BLaER1 (cell line): Measurements from ENCODE around the gene AGBL2.
"Not testable (repeated sequence)": the region's sequence is repeated elsewhere in the genome, so short reads cannot be mapped to it uniquely, and the experiment has no call there.

Experiments used
- H3K27ac ChIP-seq: shearing (Covaris generic); formaldehyde crosslinking; 2 replicates; pipeline ENCODE4 v1.8.1; 2022
- H3K27me3 ChIP-seq: shearing (Covaris generic); formaldehyde crosslinking; 2 replicates; pipeline ENCODE4 v1.8.1; 2022
- H3K36me3 ChIP-seq: shearing (Covaris generic); formaldehyde crosslinking; 2 replicates; pipeline ENCODE4 v1.8.1; 2022
- H3K4me1 ChIP-seq: shearing (Covaris generic); formaldehyde crosslinking; 2 replicates; pipeline ENCODE4 v1.8.1; 2022
- H3K4me2 ChIP-seq: shearing (Covaris generic); formaldehyde crosslinking; 2 replicates; pipeline ENCODE4 v1.8.1; 2022
- H3K4me3 ChIP-seq: shearing (Covaris generic); formaldehyde crosslinking; 2 replicates; pipeline ENCODE4 v1.8.1; 2022
- H3K9ac ChIP-seq: shearing (Covaris generic); formaldehyde crosslinking; 2 replicates; pipeline ENCODE4 v1.8.1; 2022
- H3K9me3 ChIP-seq: shearing (Covaris generic); formaldehyde crosslinking; 2 replicates; pipeline ENCODE4 v1.8.1; 2022
- H4K20me1 ChIP-seq: shearing (Covaris generic); formaldehyde crosslinking; 2 replicates; pipeline ENCODE4 v1.8.1; 2022
- Cebpa-rat ChIP-seq: shearing (Covaris generic); IDR thresholded peaks from 2 replicates; pipeline ENCODE4 v1.8.1; 2022

The AGBL2 gene

GRCh38 chr11:47691979-47692378 is 23.2 kb downstream of the AGBL2 start:
- Histone ChIP-seq H3K27me3 (no peaks in the 10 kb centered on the region), H4K20me1 (no peaks in the 10 kb centered on the region), H3K9me3 (no peaks in the 10 kb centered on the region), H3K36me3 (no peaks in the 10 kb centered on the region), H3K4me1 (no peaks in the 10 kb centered on the region), H3K4me2 (no peak overlapping the region), H3K9ac (no peak overlapping the region), H3K4me3 (no peak overlapping the region), H3K27ac (no peak overlapping the region)
- no peak for TF ChIP-seq Cebpa-rat

DNA sequence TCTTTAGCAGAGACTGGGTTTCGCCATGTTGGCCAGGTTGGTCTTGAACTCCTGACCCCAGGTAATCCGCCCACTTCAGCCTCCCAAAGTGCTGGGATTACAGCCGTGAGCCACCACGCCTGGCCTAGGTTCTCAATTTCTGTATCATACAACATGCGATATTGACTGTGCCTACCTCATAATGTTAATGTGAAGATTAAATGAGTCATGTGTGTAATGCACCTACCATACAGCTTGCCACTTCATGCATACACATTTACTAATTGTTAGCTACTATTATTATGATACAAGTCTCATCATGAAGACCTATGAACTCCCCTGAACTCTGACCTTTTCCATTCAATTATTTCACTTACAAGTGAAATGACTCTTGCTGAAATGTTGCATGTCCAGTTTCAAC is 25.7 kb downstream of the AGBL2 start:
- no peaks in the 10 kb centered on the region for H3K9me3 ChIP-seq
- H3K4me2 ChIP-seq: no peak overlapping the region
- no peak overlapping the region for H3K4me3 ChIP-seq
- H3K4me1 ChIP-seq: no peaks in the 10 kb centered on the region
- no peak for TF ChIP-seq Cebpa-rat
- no peaks in the 10 kb centered on the region for H4K20me1 ChIP-seq
- no peaks in the 10 kb centered on the region for H3K36me3 ChIP-seq
- H3K27me3 ChIP-seq: no peaks in the 10 kb centered on the region
- no peak overlapping the region for H3K9ac ChIP-seq
- no peak overlapping the region for H3K27ac ChIP-seq

DNA sequence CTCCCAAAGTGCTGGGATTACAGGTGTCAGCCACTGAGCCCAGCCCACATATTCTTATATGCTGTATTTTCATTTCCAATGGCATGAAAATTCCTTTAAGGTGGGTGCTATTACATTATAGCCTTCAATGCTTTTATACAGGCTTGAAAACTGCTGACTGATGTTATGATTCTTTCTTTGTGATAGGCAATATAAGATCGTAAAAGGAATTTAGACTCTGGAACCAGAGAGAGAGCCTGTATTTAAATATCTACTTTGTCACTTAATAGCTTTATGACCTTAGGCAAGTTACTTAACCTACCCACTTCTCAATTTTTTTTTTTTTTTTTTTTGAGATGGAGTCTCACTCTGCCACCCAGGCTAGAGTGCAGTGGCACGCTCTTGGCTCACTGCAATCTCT is 26.2 kb downstream of the AGBL2 start:
- H3K4me3 ChIP-seq: no peak overlapping the region
- no peaks in the 10 kb centered on the region for H3K27me3 ChIP-seq
- no peak overlapping the region for H3K4me2 ChIP-seq
- H3K27ac ChIP-seq: no peak overlapping the region
- no peaks in the 10 kb centered on the region for H3K9me3 ChIP-seq
- H3K36me3 ChIP-seq: no peaks in the 10 kb centered on the region
- H3K9ac ChIP-seq: no peak overlapping the region
- H3K4me1 ChIP-seq: no peaks in the 10 kb centered on the region
- TF ChIP-seq Cebpa-rat: no peak
- no peaks in the 10 kb centered on the region for H4K20me1 ChIP-seq

DNA sequence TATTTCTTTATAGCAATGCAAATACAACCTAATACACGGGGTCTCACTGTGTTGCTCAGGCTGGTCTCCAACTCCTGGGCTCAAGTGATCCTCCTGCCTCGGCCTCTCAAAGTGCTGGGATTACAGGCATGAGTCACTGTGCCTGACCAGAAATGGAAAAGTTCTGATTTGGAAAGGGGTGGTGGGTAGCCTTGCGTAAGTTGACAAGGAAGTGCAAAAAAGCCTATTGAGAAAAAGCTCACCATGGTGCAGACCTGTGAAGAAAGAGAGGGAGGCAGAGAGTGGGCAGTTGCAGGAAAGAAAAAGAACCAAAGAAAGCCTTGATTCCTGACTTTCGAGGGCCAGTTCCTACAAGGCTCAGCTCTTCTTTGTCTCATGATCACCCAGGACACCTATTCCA is 27.1 kb downstream of the AGBL2 start:
- Histone ChIP-seq H3K9me3 (no peaks in the 10 kb centered on the region), H4K20me1 (no peaks in the 10 kb centered on the region), H3K27me3 (no peaks in the 10 kb centered on the region), H3K9ac (no peak overlapping the region), H3K36me3 (no peaks in the 10 kb centered on the region), H3K4me2 (no peak overlapping the region), H3K4me1 (peaks cover 7% of the 10 kb centered on the region), H3K27ac (no peak overlapping the region), H3K4me3 (no peak overlapping the region)
- TF ChIP-seq Cebpa-rat: no peak

- not testable (repeated sequence) for H3K9ac ChIP-seq, H3K27me3 ChIP-seq, H4K20me1 ChIP-seq, H3K4me2 ChIP-seq, H3K9me3 ChIP-seq, H3K36me3 ChIP-seq, H3K4me3 ChIP-seq, H3K27ac ChIP-seq
- peaks cover 21% of the 10 kb centered on the region for H3K4me1 ChIP-seq
These were observed 28.5 kb downstream of the AGBL2 start for GRCh38 chr11:47686704-47687103.

DNA sequence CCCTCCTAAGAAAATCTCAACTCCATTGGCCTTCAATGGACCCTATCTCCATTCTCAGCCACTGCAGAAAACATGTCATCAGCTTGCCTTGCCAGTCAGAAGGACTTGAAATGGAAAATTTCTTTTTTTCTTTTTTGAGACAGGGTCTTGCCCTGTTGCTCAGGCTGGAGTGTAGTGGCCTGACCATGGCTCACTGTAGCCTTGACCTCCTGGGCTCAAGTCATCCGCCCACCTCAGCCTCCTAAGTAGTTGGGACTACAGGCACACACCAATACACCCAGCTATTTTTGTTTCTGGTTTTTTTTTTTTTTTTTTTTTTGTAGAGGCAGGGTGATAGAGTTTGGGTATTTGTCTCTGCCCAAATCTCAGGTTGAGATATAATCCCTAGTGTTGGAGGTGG is 29.0 kb downstream of the AGBL2 start:
- H3K4me2 ChIP-seq: no peak overlapping the region
- no peaks in the 10 kb centered on the region for H3K9me3 ChIP-seq
- H3K36me3 ChIP-seq: no peaks in the 10 kb centered on the region
- no peak overlapping the region for H3K4me3 ChIP-seq
- TF ChIP-seq Cebpa-rat: no peak
- no peak overlapping the region for H3K9ac ChIP-seq
- H3K27ac ChIP-seq: no peak overlapping the region
- H3K27me3 ChIP-seq: no peaks in the 10 kb centered on the region
- peaks cover 21% of the 10 kb centered on the region for H3K4me1 ChIP-seq
- H4K20me1 ChIP-seq: no peaks in the 10 kb centered on the region

DNA sequence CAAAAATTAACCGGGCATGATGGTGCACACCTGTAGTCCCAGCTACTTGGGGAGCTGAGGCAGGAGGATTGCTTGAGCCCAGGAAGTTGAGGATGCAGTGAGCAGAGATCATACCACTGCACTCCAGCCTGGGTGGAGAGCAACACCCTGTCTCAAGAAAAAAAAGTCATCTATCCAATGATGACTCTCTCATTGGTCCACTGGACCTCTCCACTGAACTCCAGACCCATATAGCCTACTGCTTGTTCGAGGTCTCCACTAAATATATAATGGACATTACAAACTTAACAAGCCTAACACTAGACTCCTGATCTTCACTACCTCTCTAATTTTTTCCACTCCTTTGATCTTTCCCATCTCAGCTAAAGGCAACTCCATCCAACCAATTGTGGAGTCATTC is 39.3 kb downstream of the AGBL2 start:
- Histone ChIP-seq H4K20me1 (no peaks in the 10 kb centered on the region), H3K9ac (no peak overlapping the region), H3K9me3 (no peaks in the 10 kb centered on the region), H3K4me1 (no peaks in the 10 kb centered on the region), H3K36me3 (no peaks in the 10 kb centered on the region), H3K4me3 (no peak overlapping the region), H3K4me2 (no peak overlapping the region), H3K27me3 (no peaks in the 10 kb centered on the region), H3K27ac (no peak overlapping the region)
- TF ChIP-seq Cebpa-rat: no peak

DNA sequence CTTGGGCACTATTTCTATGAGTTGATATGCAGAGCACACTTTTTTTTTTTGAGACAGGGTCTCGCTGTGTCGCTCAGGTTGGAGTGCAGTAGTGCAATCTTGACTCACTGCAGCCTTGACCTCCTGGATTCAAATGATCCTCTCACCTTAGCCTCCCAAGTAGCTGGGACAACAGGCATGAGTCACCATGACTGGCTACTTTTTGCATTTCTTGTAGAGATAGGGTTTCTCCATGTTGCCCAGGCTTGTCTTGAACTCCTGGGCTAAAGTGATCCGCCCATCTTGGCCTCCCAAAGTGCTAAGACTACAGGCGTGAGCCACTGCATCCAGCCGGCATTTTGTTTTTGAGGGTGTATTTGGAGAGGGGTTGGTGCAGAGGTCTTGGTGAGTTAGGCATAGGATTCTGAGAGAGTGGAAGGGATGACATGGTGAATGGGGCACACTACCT is 42.9 kb downstream of the AGBL2 start:
- no peak for TF ChIP-seq Cebpa-rat
- H3K4me1 ChIP-seq: no peaks in the 10 kb centered on the region
- H3K27me3 ChIP-seq: no peaks in the 10 kb centered on the region
- H3K27ac ChIP-seq: no peak overlapping the region
- no peak overlapping the region for H3K4me2 ChIP-seq
- H3K4me3 ChIP-seq: no peak overlapping the region
- H3K36me3 ChIP-seq: no peaks in the 10 kb centered on the region
- no peak overlapping the region for H3K9ac ChIP-seq
- no peaks in the 10 kb centered on the region for H3K9me3 ChIP-seq
- no peaks in the 10 kb centered on the region for H4K20me1 ChIP-seq

DNA sequence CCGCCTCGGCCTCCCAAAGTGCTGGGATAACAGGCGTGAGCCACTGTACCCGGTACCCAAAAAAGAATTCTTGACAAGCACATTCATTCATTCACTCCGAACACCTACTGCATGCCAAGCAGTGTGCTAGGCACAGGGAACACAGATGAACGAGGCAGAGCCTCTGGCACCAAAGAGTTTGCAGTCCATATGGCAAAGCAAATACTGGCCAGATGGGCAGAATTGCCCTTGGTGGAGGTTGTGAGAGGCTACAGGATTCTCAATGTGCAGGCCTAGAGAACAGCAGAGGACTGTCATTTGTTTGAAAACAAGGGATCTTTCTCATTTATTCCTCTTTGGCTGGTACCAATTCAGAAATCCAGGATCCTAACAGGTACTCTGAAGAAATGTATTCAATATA is 45.3 kb downstream of the AGBL2 start:
- Histone ChIP-seq H3K4me1 (no peaks in the 10 kb centered on the region), H3K4me3 (no peak overlapping the region), H3K9me3 (no peaks in the 10 kb centered on the region), H3K27me3 (no peaks in the 10 kb centered on the region), H3K27ac (no peak overlapping the region), H3K4me2 (no peak overlapping the region), H4K20me1 (no peaks in the 10 kb centered on the region), H3K36me3 (no peaks in the 10 kb centered on the region), H3K9ac (no peak overlapping the region)
- no peak for TF ChIP-seq Cebpa-rat

DNA sequence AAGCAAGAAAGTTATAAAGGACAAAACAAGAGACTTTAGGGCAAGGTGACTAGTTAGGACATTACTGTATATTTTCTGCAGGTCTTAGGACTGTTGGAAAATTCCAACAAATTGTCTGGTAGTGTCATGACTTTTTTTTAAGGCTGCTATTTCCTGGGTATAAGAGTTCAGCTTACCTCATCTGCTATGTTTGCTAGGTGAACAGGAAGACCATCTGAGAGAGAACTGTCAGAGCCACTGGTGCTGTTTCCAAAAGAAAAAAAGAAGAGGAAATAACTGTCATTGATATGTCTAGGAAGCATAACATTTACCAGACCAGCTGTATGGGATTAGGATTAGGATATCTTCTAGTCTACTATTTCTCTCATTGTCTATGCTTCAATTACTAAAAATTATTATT is 46.5 kb downstream of the AGBL2 start:
- no peak overlapping the region for H3K27ac ChIP-seq
- no peaks in the 10 kb centered on the region for H3K4me1 ChIP-seq
- TF ChIP-seq Cebpa-rat: no peak
- H3K9me3 ChIP-seq: no peaks in the 10 kb centered on the region
- no peaks in the 10 kb centered on the region for H3K36me3 ChIP-seq
- no peak overlapping the region for H3K4me3 ChIP-seq
- no peaks in the 10 kb centered on the region for H4K20me1 ChIP-seq
- no peak overlapping the region for H3K4me2 ChIP-seq
- H3K27me3 ChIP-seq: no peaks in the 10 kb centered on the region
- no peak overlapping the region for H3K9ac ChIP-seq

- no peak for TF ChIP-seq Cebpa-rat
- Histone ChIP-seq H3K4me1 (no peaks in the 10 kb centered on the region), H3K9ac (no peak overlapping the region), H3K9me3 (no peaks in the 10 kb centered on the region), H3K36me3 (no peaks in the 10 kb centered on the region), H3K4me2 (no peak overlapping the region), H3K27ac (no peak overlapping the region), H3K27me3 (no peaks in the 10 kb centered on the region), H4K20me1 (no peaks in the 10 kb centered on the region), H3K4me3 (no peak overlapping the region)
These were observed 47.6 kb downstream of the AGBL2 start for GRCh38 chr11:47667555-47667954.
